Tibial nerve (tissue), 4 donors: ENCODE data around the gene CFAP65. TPM values are rescaled to one million over a fixed set of nuclear protein-coding genes. Genes with fewer than 3 reads are reported as not detected.

Experiments used
- DNase-seq, 2 donors: peaks; one replicate each; pipeline ENCODE4 v3.0.0-alpha.2; 2019; ENCODE audit warnings: low spot score in 2 of 2
- H3K27ac ChIP-seq, 4 donors: fragments of 200-600 bp; sonication (generic) in 3 of 4; one replicate each; pipeline ENCODE4 v1.5.1; 2017 to 2019; ENCODE audit warnings: mild to moderate bottlenecking in 1 of 4
- H3K27me3 ChIP-seq, 2 donors: fragments of 200-600 bp; sonication (generic) in 1 of 2; one replicate each; pipeline versions ENCODE4 v1.5.1 to v1.6.0; 2017 to 2019
- H3K36me3 ChIP-seq, 3 donors: fragments of 200-600 bp; sonication (generic); one replicate each; pipeline ENCODE4 v1.5.1; 2018 to 2019
- H3K4me1 ChIP-seq, 4 donors: fragments of 200-600 bp; sonication (generic) in 3 of 4; one replicate each; pipeline ENCODE4 v1.5.1; 2017 to 2019
- H3K4me3 ChIP-seq, 4 donors: fragments of 200-600 bp; sonication (generic) in 3 of 4; one replicate each; pipeline ENCODE4 v1.5.1; 2017 to 2019; ENCODE audit warnings: mild to moderate bottlenecking in 1 of 4, moderate library complexity in 1 of 4
- H3K9me3 ChIP-seq, 4 donors: fragments of 200-600 bp; sonication (generic) in 3 of 4; one replicate each; pipeline ENCODE4 v1.5.1; 2017 to 2019
- CTCF ChIP-seq, 5 experiments: fragments of 200-600 bp in 3 of 5; fragments of 450-650 bp in 2 of 5; sonication (generic) in 3 of 5; IDR thresholded peaks; one replicate each; pipeline ENCODE4 v1.5.1; 2016 to 2019; ENCODE audit warnings: antibody characterized with exemption in 5 of 5, mild to moderate bottlenecking in 3 of 5, moderate library complexity in 2 of 5
- EP300 ChIP-seq, 2 donors: sonication (generic); formaldehyde crosslinking; IDR thresholded peaks; one replicate each; pipeline ENCODE4 v1.6.1; 2017; ENCODE audit warnings: antibody characterized with exemption in 2 of 2, mild to moderate bottlenecking in 1 of 2
- POLR2A ChIP-seq, 2 donors: fragments of 450-650 bp; IDR thresholded peaks; one replicate each; pipeline ENCODE4 v1.6.1; 2017; ENCODE audit warnings: antibody characterized with exemption in 2 of 2, mild to moderate bottlenecking in 2 of 2, moderate library complexity in 2 of 2
- WGBS, 2 donors: methylation state at CpG; one replicate each; pipeline ENCODE4 v1.1.5; 2018; 5-methylcytosine and 5-hydroxymethylcytosine counted together
- total RNA-seq, 4 donors: library from RNA; depleted of rRNA; stranded (reverse); fragments of >200 nt; gene quantifications; one replicate each; pipeline ENCODE4 v1.1.0, GENCODE V29; 2016

The CFAP65 gene
- total RNA-seq, 4 donors from 2014 or later: not detected

GRCh38 chr2:218970894-218971293 lies 70.4 kb downstream of the CFAP65 start:
- H3K27me3 ChIP-seq: peaks cover 0 to 49% of the 10 kb centered on the region in 2 donors
- 40% methylated on average over 1 of the region's 1 CpG; no CpG with 5 or more reads in 1 of the 2 donors for WGBS, 2 donors

GRCh38 chr2:218964041-218964771 lies 77.1 kb downstream of the CFAP65 start:
- no peak for TF ChIP-seq CTCF (IDR thresholded peaks at IDR 0.05)
- DNase-seq: no peak

More at GRCh38 chr2:218970894-218971293, 70.4 kb downstream of the CFAP65 start:
- Histone ChIP-seq H3K9me3 (peaks cover 0 to 8% (median 0%) of the 10 kb centered on the region in 4 donors), H3K27ac (no peak overlapping the region), H3K4me1 (no peaks in the 10 kb centered on the region), H3K4me3 (no peak overlapping the region), H3K36me3 (no peaks in the 10 kb centered on the region)
- no peak for DNase-seq
- no peak for TF ChIP-seq CTCF (IDR thresholded peaks at IDR 0.05)
- TF ChIP-seq EP300 (IDR thresholded peaks at IDR 0.05): no peak
- no peak for TF ChIP-seq POLR2A (IDR thresholded peaks at IDR 0.05)

GRCh38 chr2:218963601-218964000 lies 77.7 kb downstream of the CFAP65 start:
- Histone ChIP-seq H3K4me3 (no peak overlapping the region), H3K27me3 (peaks cover 2 to 70% of the 10 kb centered on the region in 2 donors), H3K36me3 (no peaks in the 10 kb centered on the region), H3K4me1 (peaks cover 0 to 31% (median 4%) of the 10 kb centered on the region in 4 donors), H3K9me3 (no peaks in the 10 kb centered on the region), H3K27ac (no peak overlapping the region)
- no peak for DNase-seq
- 15% methylated on average over 5 of the region's 5 CpGs for WGBS, 2 donors
- TF ChIP-seq POLR2A (IDR thresholded peaks at IDR 0.05) (no peak), CTCF (IDR thresholded peaks at IDR 0.05) (no peak), EP300 (IDR thresholded peaks at IDR 0.05) (no peak)

More at GRCh38 chr2:218964041-218964771, 77.1 kb downstream of the CFAP65 start:
- Histone ChIP-seq H3K27ac (no peak overlapping the region), H3K4me1 (peaks cover 0 to 28% (median 4%) of the 10 kb centered on the region in 4 donors), H3K36me3 (no peaks in the 10 kb centered on the region), H3K27me3 (peaks cover 0 to 64% of the 10 kb centered on the region in 2 donors), H3K4me3 (no peak overlapping the region), H3K9me3 (no peaks in the 10 kb centered on the region)
- WGBS, 2 donors: 44 to 49% methylated on average over 5 of the region's 5 CpGs

- Histone ChIP-seq H3K4me1 (peaks cover 0 to 31% (median 4%) of the 10 kb centered on the region in 4 donors), H3K4me3 (no peak overlapping the region), H3K36me3 (no peaks in the 10 kb centered on the region), H3K9me3 (no peaks in the 10 kb centered on the region), H3K27me3 (peaks cover 2 to 76% of the 10 kb centered on the region in 2 donors), H3K27ac (no peak overlapping the region)
- peak in 1 of 2 donors; percentile 48 for DNase-seq
- 1 to 4% methylated on average over 18 to 27 of the region's 42 CpGs for WGBS, 2 donors
- TF ChIP-seq CTCF (IDR thresholded peaks at IDR 0.05) (no peak), POLR2A (IDR thresholded peaks at IDR 0.05) (no peak), EP300 (IDR thresholded peaks at IDR 0.05) (no peak)
These were observed 78.3 kb downstream of the CFAP65 start for GRCh38 chr2:218962859-218963492.
